GM21737 (cell line): ENCODE measurements around the gene NDUFB1.

Experiments
- ATAC-seq: cut with Tn5 transposase; IDR thresholded peaks from one replicate; pipeline ENCODE4 v1.9.1; 2021; ENCODE audit warnings: mild to moderate bottlenecking, moderate library complexity; ENCODE audit not compliant: unreplicated experiment

The NDUFB1 gene

DNA sequence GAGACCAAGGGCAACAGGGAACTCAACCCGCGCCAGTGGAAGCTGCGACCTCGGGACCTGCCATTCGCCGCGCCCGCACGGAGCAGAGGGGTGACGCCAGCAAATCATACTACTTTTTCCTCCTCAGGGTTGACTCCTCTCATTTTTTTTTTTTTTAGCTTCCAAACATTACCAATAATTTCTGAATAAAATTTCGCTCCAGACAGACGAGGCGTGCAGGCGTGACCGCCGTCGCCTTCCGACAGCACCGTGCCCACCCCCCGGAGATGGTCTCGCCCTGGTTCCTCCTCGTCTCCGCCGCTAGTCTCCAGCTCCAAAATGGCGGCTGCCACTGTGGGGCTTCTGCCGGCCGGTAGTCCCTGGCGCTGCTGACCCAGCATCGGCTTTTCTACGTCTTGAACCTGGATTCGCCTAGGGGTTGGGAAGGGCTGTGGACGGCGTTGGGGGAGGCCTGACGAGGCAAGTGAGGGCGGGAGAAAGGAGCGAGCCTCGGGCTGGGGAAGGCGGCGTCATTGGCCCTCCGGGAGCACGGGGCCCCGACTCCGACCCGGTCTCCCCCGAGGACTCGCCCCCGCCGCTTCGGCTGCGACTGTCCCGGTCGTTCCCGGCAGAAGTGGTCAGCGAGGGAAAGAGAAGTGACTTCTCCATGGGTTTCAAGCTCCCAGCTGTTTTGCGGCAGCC is at the start of gene NDUFB1, which contains the start of gene CPSF2:
Gene NDUFB1 (minus strand): TSS at position 37 of the 681 bp plus-strand sequence. CDS start 4,069 bp downstream, outside the sequence.
Gene CPSF2 (plus strand): TSS at position 300 of the 681 bp plus-strand sequence. CDS start 9,016 bp downstream, outside the sequence.
- ATAC-seq: peak; percentile 85

DNA sequence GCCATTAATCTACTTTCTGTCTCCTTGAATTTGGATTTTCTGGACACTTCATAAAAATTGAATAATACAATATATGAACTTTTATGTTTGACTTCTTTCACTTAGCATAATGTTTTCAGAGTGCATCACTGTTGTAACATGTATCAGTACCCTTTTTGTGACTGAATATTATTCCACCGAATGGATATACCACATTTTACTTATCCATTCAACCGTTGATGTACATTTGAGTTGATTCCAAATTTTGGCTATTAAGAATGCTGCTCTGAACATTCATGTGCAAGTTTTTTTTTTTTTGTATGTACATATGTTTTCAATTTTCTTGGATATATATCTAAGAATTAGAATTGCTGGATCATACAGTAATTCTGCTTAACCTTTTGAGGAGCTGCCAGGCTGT is 43.5 kb upstream of the NDUFB1 start:
- ATAC-seq: no peak

DNA sequence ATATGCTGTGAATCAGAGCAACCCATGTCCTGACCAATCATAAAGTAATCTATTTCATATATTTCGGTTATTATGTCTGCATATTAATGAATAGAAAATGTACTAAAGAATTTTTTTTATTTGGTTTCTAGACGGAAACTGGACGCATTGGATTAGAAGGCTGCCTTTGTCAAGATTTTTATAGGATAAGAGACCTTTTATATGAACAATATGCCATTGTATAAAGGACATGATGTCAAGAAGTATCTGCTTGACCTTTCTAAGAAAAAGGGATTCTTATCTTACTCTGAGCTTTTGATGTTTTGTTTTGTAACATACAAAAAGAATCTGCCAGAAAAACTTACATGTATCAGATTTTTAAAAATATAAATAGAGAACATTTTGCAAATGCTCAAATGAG is 40.0 kb upstream of the NDUFB1 start:
- ATAC-seq: no peak

DNA sequence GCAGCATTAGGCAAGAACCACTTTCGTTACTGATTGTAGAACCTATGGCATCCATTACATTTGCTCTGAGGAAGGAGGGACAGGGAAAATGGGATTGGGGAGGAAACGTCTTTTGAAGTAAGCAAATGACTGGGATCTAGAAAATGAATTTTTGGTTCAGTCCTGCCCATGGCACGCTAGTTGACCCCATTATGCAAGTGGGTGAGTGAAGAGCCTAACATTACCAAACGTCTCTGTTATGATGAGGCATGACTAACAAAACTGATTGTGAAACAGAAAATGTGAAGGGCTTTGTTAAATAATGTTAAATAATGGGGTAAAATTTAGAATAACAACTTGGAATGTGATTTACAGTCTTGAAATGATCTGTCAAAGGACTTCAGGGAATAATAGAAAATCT is 39.1 kb upstream of the NDUFB1 start:
- no peak for ATAC-seq

DNA sequence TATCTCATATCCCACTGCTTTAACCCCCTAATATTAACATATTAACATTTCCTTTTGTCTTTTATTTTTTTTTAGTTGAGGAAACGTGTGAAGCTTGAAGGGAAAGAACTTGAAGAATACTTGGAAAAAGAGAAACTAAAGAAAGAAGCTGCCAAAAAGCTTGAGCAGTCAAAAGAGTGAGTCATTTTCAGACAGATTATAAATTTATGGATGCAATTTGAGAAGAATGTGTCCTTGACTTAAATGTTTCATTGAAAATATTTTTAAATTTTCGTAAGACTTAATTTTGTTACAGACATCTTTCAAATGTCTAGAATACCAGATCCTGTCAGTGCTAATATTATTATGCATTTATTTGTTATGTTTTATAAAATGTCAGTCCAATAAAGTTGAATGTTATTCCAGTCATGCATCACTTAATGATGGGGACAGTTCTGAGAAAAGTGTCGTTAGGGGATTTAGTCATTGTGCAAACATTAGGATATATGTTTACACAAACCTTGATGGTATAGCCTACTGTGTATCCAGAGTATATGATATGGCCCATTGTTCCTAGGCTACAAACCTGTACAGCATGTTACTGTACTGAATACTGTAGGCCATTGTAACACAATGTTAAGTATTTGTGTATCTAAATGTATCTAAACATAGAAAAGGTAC is 32.9 kb upstream of the NDUFB1 start:
- no peak for ATAC-seq

DNA sequence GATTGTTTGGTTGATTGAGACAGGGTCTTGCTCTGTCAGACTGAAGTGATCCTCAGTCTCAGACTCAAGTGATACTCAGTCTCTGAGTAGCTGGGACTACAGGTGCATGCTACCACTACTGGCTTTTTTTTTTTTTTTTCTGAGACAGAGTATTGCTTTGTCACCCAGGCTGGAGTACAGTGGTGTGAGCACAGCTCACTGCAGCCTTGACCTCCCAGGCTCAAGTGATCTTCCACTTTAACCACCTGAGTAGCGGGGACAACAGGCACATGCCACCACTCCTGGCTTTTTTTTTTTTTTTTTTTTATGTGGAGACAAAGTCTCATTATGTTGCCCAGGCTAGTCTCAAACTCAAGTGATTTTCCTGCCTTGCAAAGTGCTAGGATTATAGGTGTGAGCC is 32.1 kb upstream of the NDUFB1 start:
- no peak for ATAC-seq

DNA sequence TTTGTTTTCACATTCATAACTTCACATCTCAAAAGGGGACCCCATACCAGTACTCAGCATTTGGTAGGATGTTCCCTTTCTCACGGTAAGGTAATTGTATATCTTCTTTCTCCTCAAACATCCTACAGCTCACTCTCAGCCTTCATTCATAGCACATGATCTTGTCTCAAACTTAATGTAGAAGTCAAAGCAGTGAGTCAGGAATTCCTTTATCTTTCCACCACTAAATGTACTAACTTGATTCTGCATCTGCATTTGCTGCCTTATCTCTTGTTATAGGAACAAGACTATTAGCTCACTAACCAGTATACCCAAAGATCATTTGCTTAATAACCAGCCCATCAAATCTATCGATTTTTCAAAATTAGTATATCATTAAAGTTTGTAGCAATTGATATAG is 23.2 kb upstream of the NDUFB1 start:
- ATAC-seq: no peak

DNA sequence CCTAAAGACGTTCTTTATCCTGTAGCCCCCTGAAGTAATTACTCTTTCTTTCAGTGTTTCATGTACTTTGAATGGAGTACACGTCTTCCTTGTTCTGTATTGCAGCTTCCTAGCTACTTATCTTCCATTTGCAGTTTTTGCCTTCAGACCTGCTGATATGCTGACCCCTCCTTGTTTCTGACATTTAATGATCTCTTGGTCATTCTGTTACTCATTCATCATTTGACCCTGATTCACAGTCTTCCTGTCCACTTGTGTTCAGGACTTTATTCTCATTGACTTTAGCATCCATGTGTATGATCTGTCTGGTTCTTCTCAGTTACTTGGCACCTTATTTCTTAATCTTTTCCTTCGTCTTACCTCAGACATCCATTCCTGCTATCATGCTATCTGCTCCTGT is 22.5 kb upstream of the NDUFB1 start:
- ATAC-seq: no peak

DNA sequence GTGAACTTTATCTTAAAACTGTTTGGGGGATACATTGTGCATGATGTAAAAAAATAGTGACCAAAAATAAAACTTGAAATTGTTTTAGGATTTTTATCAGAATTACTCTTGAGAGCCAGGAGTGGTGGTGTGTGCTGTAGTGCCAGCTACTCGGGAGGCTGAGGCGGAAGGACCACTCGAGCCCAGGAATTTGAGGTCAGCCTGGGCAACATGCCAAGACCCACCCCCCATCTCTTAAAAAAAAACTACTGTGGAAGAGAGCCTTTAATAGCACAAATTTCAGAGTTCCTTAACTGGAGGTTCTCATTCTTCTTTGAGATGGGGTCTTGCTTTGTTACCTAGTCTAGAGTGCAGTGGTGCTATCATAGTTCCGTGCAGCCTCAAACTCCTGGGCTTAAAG is 21.8 kb upstream of the NDUFB1 start:
- no peak for ATAC-seq

DNA sequence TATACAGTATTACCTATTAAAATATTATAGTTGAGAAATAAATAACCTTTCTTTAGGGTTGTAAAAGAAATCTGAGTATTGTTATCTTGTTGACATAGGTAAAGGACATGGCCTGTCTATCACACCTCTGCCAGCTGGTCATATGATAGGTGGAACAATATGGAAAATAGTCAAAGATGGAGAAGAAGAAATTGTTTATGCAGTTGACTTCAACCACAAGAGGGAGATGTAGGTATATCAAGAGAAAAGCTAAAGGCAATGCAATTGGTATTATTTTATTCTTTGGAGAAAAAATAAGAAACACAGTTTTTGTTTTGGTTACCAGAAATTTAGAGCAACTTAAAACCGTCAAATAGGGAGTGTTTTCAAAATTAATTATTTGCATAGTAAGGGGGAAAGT is 13.8 kb upstream of the NDUFB1 start:
- ATAC-seq: no peak

DNA sequence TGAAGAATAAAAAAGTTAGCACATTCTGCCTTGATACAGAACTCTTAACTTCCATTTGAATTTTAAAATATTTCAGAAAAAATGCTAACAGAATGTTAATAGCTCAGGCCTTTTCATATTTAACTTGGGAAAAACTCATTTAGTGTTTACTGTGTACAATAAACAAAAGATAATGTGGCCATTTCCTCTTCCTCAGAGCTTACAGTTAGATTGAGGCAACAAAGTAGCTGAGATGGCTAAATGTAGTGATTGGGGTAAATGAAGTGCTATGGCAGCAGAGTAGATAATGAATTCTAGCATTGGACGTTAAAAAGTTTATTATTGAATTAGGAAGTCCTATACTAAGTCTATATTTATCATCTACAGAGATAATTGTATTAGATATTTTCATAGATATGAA is 12.9 kb upstream of the NDUFB1 start:
- no peak for ATAC-seq

DNA sequence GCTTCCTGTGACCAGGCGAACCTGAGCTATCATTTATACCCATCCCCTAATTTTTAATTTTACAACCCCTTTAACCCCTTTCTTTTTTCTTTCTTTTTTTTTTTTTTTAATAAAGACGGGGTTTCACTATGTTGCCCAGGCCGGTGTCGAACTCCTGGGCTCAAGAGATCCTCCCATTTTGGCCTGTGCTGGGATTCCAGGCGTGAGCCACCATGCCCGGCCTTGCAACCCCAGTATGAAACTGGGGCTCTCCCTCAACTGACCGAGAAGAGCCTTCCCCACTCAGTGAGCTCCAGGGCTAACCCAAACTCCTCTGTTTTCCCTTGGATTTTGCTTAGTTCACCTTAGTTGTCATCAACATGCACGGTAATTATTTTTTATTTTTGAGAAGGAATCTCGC is 1.3 kb upstream of the NDUFB1 start:
- ATAC-seq: no peak

DNA sequence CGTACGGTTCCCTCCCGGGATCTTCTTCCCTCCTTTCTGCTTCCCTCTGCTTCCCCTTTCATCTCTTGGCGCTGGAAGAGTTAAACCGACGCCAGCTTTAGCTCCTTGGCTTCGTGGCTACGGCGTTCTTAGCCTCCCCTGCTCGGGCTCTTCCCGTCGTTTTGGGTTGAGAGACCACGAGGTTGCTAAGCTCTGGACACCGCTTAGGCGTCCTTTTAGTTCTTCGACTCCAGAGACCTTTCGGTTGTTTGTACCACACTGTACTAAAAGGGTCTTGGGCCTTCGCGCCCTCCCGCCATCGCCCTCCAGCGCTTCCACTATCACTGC is 808 bp upstream of the NDUFB1 start:
- peak; percentile 11 for ATAC-seq

DNA sequence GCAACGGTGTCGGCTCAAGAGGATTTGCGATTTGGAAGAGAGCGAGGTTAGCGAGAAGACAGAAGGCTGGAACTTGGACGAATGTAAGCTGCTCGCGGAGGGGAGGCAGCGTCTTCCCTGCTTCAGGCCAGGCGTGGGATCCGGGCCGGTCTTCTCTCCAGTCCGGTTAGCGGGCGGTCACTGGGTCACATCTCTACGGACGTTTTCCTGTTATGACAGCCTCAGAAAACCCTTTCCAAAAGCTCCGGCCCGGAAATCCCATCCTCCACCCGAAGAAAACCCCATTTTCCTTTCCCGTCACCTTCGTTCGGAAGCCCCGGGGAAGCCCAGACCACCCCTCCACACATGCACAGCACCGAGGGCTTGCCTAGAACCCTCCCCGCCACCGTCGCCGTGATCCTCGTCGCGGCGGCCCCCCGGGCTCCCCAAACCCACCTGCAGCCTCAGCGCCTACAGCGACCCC is 268 bp downstream of the NDUFB1 start:
- peak; percentile 10 for ATAC-seq

DNA sequence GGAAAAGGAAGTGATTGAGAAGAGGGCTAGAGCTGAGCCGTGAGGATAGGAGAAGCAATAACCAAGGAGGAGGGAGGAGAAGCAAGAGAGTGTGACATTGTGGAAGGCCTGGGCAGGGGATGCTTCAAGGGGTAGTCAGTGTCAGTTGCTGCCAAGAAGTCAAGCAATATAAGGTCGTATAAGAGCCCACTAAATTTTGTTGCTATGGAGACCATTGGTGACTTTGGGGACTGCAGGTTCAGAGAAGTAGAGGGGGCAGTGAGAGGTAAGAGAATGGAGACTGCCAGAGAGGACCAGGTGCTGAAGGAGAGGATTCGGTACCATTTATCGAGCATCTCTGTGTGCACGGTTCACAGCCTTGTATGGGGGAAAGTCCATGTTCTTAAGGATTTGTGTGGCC is 12.0 kb downstream of the NDUFB1 start:
- no peak for ATAC-seq

DNA sequence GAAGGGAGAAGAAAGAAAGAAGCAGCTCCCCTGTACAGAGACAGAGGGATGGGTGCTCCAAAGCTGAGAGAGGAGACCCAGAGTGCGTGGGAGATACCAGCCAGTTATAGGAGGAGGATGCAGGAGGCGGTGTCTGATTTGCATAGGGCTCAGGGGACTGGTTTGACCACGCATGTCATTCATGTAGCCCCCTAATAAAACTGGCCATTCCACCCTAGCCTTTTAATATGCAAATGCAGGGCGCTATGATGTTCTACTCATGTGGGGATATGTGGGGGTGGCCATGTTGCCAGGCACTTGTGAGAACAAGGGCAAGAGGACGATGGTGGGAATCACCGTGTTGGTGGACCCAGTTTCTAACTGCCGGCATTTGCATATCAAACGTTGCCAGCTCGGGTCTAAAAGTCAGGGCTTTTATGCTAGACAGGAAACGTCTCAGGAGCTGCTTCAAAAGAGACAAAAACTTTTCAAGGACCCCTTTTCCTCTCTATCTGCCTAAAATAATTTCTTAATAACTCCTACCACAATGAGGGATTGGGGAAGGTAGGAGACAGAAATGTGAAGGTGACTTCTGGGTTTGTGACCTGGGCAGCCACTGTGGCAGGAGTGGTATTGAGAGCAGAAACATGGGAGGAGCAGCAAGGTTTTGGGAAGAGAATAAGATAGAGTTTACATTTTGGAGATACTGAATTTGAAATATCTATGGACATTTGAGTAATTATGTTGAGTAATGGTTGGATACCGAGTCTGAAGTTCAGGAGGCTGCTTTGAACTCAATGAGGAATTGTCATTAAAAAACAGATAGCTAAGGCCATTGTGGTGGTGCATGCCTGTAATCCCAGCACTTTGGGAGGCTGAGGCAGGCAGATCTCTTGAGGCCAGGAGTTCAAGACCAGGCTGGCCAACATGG is 12.9 kb downstream of the NDUFB1 start:
- no peak for ATAC-seq

DNA sequence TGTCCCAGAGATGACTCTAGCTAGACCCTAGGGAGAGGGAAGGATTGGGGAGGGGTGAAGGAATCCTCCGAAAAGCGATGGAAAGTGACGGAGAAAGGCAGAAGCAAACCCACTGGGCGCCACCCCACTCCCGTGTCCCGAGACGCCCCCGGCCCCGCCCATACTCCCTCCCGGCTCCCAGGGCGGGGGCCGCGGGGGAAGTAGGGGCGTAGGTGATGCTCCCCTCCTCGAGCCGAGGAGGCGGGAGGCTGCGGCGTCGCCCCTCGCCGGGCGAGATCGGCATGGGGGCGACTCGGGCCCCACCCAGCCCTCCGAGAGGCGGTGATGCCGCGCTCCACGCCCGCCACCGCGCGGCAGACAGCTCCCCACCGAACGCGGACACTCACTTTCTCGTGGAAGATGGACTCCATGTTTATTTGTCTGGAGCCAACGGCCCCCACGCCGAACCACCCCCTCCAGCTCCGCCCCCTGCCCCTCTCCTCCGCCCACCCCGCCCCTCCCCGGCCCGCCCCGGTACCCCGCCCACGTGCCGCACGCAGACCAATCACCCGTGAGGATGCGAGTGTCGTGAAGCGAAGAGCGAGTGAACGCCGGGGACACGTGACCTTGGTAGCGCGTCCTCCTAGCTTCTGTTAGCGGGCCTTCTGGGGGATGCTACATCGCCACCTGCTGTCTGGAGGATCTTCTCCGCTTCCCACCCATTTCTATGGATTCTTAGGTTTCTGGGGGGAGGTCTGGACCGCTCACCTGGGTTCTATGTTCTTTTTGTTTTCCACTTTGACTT is 15.2 kb downstream of the NDUFB1 start, which contains the start of gene ATXN3:
Gene ATXN3 (minus strand): TSS at position 440 of the 784 bp plus-strand sequence. CDS start 30 bp downstream, at position 410.
- ATAC-seq: peak; percentile 89

DNA sequence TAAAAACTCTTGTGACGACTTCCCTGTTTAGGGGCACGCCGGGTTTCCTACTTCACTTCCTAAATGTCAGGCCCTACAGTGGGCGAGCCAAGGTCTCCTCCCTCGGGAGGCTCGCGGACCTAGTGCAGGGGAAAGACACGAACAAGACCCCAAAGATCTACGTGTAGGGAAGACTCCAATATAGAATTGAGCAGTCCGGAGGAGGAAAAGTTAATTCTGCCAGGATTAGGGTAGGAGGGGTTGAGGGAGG is 15.7 kb downstream of the NDUFB1 start:
- no peak for ATAC-seq

DNA sequence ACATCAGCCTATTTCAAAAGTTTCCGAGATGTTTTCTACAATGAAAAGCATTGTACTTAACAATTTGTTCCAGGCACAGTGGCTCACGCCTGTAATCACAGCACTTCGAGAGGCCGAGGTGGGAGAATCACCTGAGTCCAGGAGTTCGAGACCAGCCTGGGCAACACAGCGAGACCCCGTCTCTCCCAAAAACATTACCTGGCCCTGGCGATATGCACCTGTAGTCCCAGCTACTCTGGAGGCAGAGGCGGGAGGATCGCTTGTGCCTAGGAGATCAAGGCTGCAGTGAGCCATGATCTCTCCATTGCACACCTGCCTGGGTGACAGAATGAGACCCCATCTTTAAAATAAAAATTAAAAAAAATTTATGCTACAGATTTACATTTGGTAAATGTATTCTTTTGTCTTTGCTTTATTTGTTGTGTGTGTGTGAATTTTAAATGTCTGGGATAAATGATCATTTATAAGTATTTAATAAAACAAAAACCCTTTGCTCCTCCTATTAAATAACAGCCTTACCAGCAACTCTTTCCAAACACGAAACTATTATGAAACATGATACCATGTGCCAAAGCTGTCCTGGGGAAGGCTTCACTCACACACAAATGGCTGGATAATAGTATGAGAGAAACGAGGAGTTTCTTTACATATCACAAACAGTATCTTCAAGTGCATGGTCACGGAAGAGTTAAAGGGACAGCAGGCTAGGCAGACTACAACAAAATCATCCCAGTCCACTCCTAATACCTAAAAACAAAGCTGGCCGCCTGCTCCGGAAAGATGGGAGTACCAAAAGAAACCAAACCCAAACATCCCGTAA is 16.2 kb downstream of the NDUFB1 start:
- no peak for ATAC-seq

DNA sequence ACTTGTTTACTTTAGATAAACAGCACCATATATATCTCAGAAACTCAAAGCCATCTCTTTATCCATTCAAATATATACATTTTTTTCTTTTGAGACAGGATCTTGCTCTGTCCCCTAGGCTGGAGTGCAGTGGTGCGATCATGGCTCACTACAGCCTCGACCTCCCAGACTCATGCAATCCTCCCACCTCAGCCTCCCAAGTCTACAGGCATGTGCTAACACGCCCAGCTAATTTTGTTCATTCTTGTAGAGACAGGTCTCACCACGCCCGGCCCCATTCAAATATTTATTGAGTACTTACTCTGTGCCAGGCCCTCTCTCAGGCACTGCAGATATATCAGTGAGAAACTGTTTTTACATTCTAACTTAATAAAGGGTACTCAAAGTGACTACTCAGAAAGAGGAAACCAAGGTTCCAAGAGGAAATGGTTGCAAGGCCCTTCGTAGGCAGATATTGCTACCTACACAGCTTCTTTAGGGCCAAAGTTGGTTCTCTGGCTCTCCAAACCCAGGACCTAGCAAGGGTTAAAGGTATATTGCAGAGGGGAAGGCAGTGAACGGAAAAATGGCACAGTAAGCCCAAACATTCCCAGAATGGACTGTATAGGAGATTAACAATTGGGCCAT is 18.0 kb downstream of the NDUFB1 start:
- ATAC-seq: no peak
